GM12891 (cell line): ENCODE results near the gene RBM45.

ENCODE experiments used
- PAX5 ChIP-seq: IDR thresholded peaks from 2 replicates; pipeline ENCODE4 v1.6.1; 2011; ENCODE audit warnings: low read length, moderate library complexity, mild to moderate bottlenecking; ENCODE audit not compliant: insufficient read depth, severe bottlenecking
- POLR2A ChIP-seq: IDR thresholded peaks from 2 replicates; pipeline ENCODE4 v1.6.1; 2011; ENCODE audit warnings: low read depth, low read length, control low read depth
- POLR2AphosphoS5 ChIP-seq: IDR thresholded peaks from 2 replicates; pipeline ENCODE4 v1.6.1; 2011; ENCODE audit warnings: low read depth, low read length, control low read depth
- TAF1 ChIP-seq: IDR thresholded peaks from 2 replicates; pipeline ENCODE4 v1.6.1; 2011; ENCODE audit warnings: low read depth, low read length, control low read depth

GRCh38 chr2:178125862-178126261, 13.6 kb downstream of the RBM45 start:
- TF ChIP-seq POLR2A (no peak), POLR2AphosphoS5 (no peak), PAX5 (no peak), TAF1 (no peak)
